Activated CD8-positive, alpha-beta T cell treated with anti-CD3 and anti-CD28 coated beads, Interleukin-2, amount 10 ng/mL, durations not matched to agents 7 days and 5 days (primary cell): Measurements from ENCODE around the gene PIGN. TPM values are rescaled to one million over a fixed set of nuclear protein-coding genes. Genes with fewer than 3 reads are reported as not detected.

ENCODE experiments used
- ATAC-seq: fragments of 150-1000 bp; cut with Tn5 transposase; one replicate; pipeline ENCODE4 v1.10.0; 2021; ENCODE audit warnings: moderate library complexity
- CTCF ChIA-PET: fragments of 350-600 bp; sonication (Branson Sonifier 250); formaldehyde crosslinking; loops from one replicate; lab custom pipeline; 2021; ENCODE audit warnings: antibody characterized with exemption; lab: Charles Lee
- POLR2A ChIA-PET: fragments of 350-600 bp; sonication (Branson Sonifier 250); formaldehyde crosslinking; loops from one replicate; lab custom pipeline; 2021; ENCODE audit warnings: antibody characterized with exemption; lab: Charles Lee
- DNase-seq: peaks from one replicate; pipeline ENCODE4 v3.0.0-alpha.2; 2020
- H3K27ac Mint-ChIP-seq: one replicate; pipeline ENCODE4 v1.8.0; 2021; ENCODE audit warnings: mild to moderate bottlenecking, mixed read lengths
- H3K27me3 Mint-ChIP-seq: one replicate; pipeline ENCODE4 v1.8.0; 2021; ENCODE audit warnings: low read depth, mixed read lengths
- H3K36me3 Mint-ChIP-seq: one replicate; pipeline ENCODE4 v1.8.0; 2021; ENCODE audit warnings: low read depth, mixed read lengths
- H3K4me1 Mint-ChIP-seq: one replicate; pipeline ENCODE4 v1.8.0; 2021; ENCODE audit warnings: low read depth, mixed read lengths
- H3K4me3 Mint-ChIP-seq: one replicate; pipeline ENCODE4 v1.8.0; 2021; ENCODE audit warnings: mild to moderate bottlenecking, mixed read lengths
- H3K9me3 Mint-ChIP-seq: one replicate; pipeline ENCODE4 v1.8.0; 2022; ENCODE audit warnings: mixed read lengths; ENCODE audit not compliant: insufficient read depth
- total RNA-seq, 2 experiments: library from RNA; stranded (reverse); gene quantifications; one replicate each; pipeline ENCODE4 v1.2.3, GENCODE V29; 2021

The PIGN gene
- total RNA-seq, 2 experiments from 2014 or later = 27.3 to 27.9 TPM

DNA sequence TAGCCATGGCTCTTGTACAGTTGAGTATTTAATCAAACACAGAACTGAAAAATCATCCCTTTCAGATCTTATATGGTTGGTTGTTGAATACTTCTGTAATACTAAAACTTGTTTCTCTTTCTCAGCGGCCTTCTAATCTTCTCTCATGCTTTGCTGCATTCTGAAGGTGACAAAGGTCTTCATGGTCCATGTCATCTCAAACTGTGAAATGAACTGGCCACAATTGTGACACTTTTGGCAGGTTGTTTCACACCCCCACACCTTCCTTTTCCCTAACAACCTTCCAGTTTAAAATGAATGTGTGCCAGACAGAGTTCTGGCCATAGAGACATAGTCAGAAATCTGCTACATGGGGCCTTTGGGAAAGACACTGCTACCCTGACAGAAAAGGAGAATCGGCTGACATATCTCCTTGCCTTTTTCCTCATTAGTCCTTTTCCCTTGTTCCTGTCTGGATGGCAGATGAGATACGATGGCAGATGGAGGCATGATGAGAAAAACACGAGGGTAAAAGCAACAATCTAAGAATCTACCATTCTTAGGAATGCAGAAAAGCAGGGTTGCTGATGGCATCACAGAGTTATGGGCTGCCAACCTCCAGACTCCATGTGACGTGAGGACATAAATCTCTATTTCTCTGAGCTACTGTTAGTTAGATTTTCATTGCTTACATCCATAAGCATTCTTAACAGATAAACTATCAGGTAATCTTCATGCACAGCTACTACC, 106.5 kb downstream of the PIGN start:
- ChIA-PET POLR2A (interaction anchor here (0.6 kb wide), 1 partner anchor 482 kb away, joined by 3 read pairs; no protein-coding TSS in a partner anchor), CTCF (no interaction called here)
- DNase-seq (no peak), ATAC-seq (no peak)
- no peaks in the 10 kb centered on the region for H3K27me3 Mint-ChIP-seq
- peaks cover under 1% of the 10 kb centered on the region for H3K36me3 Mint-ChIP-seq
- no peaks in the 10 kb centered on the region for H3K4me1 Mint-ChIP-seq
- H3K27ac Mint-ChIP-seq = no peak overlapping the region
- no peaks in the 10 kb centered on the region for H3K9me3 Mint-ChIP-seq
- H3K4me3 Mint-ChIP-seq = no peak overlapping the region

DNA sequence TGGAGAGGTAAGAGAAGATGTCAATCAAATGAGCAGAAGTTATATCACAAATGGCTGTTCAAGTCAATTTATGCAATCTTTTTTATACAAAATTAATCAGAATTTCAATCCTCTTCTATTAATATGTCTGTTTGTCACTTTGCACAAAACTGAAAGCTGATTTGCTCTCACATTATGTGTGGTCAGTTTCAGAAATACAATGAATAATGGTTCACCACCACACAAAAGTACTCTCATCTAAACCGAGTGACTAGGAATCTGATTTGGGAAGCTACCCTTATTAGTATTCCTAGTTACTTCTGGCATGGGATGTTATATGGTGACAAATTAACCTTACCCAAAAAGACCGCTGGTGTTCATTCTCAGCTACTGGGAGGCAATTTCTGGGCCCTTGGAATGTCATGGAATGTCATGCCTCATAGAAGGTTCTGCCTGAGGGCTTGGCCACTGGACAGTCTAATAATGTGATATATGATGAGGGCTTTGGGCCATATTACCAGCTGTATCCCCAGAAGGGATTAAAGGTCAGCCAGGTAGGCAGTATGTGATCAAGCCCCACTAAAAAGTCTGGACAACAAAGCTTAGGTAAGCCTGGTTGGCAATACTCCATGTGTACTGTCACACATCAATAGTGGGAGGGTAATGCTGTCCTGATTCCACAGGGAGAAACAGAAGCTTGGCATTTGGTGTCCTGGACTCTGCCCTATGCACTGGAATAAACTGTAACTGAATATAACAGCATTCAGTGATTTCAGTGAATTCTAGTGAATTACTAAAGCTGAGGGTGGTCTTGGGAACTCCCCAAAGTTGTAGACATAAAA, 113.2 kb downstream of the PIGN start:
- H3K4me1 Mint-ChIP-seq = no peaks in the 10 kb centered on the region
- no peak overlapping the region for H3K27ac Mint-ChIP-seq
- ATAC-seq (no peak), DNase-seq (no peak)
- no peak overlapping the region for H3K4me3 Mint-ChIP-seq
- no peaks in the 10 kb centered on the region for H3K9me3 Mint-ChIP-seq
- POLR2A ChIA-PET = interaction anchor here (0.6 kb wide), 1 partner anchor 33 kb away, joined by 3 read pairs; no protein-coding TSS in a partner anchor
- peaks cover 7% of the 10 kb centered on the region for H3K36me3 Mint-ChIP-seq
- CTCF ChIA-PET = interaction anchor here (1.4 kb wide), 1 partner anchor 10 kb away, joined by 3 read pairs; no protein-coding TSS in a partner anchor
- no peaks in the 10 kb centered on the region for H3K27me3 Mint-ChIP-seq

DNA sequence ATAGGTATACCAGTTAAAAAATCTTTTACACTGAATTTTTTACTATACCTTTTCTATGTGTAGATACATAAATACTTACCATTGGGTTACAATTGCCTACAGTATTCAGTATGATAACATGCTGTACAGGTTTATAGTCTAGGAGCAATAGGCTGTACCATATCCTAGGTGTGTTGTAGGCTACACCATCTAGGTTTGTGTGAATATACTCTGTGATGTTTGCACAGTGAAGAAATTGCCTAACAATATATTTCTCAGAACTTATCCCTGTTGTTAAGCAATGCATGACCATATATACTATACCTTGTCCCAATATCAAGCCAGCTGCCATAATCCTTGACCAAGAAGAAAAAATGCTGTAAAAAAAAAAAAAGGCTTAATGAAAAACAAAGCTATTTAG, 114.5 kb downstream of the PIGN start:
- no peaks in the 10 kb centered on the region for H3K9me3 Mint-ChIP-seq
- no peaks in the 10 kb centered on the region for H3K27me3 Mint-ChIP-seq
- peaks cover 7% of the 10 kb centered on the region for H3K36me3 Mint-ChIP-seq
- ChIA-PET CTCF (no interaction called here), POLR2A (no interaction called here)
- no peak for DNase-seq
- H3K27ac Mint-ChIP-seq = no peak overlapping the region
- H3K4me1 Mint-ChIP-seq = no peaks in the 10 kb centered on the region
- no peak overlapping the region for H3K4me3 Mint-ChIP-seq
- no peak for ATAC-seq

DNA sequence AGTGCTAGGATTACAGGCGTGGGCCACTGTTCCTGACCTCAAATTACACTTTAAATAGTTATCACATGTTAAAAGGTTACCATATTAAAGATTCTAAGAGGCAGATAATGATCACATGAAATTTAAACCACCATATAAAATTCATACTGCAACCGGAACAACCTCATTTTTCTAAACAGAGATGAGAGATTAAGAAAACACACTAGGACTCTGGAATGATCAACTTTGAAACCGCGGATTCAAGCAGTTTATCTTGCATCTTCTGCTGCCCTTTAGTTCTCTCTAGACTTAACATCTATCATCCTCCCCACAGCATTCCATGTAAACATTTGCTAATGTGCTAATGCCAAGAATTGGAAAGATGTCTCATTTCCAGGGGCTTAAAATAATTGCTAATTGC, 115.8 kb downstream of the PIGN start:
- H3K27ac Mint-ChIP-seq = no peak overlapping the region
- POLR2A ChIA-PET = no interaction called here

DNA sequence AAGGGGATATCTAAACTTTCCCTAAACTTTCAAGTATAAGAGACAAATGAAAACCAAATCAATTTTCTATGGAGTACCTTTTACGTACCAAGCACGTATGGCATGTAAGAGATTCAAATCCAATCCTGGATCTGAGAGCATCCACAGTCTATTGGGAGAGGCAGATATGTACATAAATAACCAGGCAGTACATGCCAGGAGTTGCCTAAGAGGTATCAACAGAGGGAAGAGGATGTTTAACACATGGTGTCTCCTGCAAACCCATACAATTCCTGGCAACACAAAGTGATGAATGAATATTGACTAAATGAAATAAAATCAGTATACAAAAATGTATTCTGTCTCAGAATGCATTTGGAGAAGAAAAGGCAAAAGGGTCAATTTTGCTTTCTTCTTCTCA, 116.6 kb downstream of the PIGN start:
- H3K36me3 Mint-ChIP-seq = peaks cover 10% of the 10 kb centered on the region
- ChIA-PET CTCF (no interaction called here), POLR2A (no interaction called here)
- H3K9me3 Mint-ChIP-seq = no peaks in the 10 kb centered on the region
- no peaks in the 10 kb centered on the region for H3K4me1 Mint-ChIP-seq
- no peak for ATAC-seq
- no peak for DNase-seq
- no peak overlapping the region for H3K27ac Mint-ChIP-seq
- no peaks in the 10 kb centered on the region for H3K27me3 Mint-ChIP-seq
- no peak overlapping the region for H3K4me3 Mint-ChIP-seq

More for the DNA sequence above, 115.8 kb downstream of the PIGN start:
- no peaks in the 10 kb centered on the region for H3K9me3 Mint-ChIP-seq
- no peak overlapping the region for H3K4me3 Mint-ChIP-seq
- no peaks in the 10 kb centered on the region for H3K27me3 Mint-ChIP-seq
- peaks cover 10% of the 10 kb centered on the region for H3K36me3 Mint-ChIP-seq
- CTCF ChIA-PET = no interaction called here
- H3K4me1 Mint-ChIP-seq = no peaks in the 10 kb centered on the region
- ATAC-seq = no peak
- no peak for DNase-seq

DNA sequence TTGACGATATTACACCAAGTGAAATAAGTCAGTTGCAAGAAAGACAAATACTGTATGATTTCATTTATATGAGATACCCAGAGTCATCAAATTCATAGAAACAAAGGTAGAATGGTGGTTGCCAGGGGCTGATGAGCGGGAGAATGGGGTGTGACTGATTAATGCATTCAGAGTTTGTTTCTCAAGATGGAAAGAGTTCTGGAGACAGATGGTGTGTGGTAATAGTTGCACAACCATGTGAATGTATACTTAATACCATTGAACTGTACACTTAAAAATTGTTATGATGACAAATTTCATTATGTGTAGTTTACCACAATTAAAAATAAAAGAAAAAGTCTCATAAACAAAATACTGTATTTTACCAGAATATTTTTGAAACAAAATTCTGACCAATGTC, 117.3 kb downstream of the PIGN start:
- DNase-seq = no peak
- no peaks in the 10 kb centered on the region for H3K4me1 Mint-ChIP-seq
- no peak overlapping the region for H3K27ac Mint-ChIP-seq
- peaks cover 12% of the 10 kb centered on the region for H3K36me3 Mint-ChIP-seq
- H3K9me3 Mint-ChIP-seq = no peaks in the 10 kb centered on the region
- no peak overlapping the region for H3K4me3 Mint-ChIP-seq
- no peaks in the 10 kb centered on the region for H3K27me3 Mint-ChIP-seq
- CTCF ChIA-PET = no interaction called here
- POLR2A ChIA-PET = no interaction called here
- no peak for ATAC-seq

DNA sequence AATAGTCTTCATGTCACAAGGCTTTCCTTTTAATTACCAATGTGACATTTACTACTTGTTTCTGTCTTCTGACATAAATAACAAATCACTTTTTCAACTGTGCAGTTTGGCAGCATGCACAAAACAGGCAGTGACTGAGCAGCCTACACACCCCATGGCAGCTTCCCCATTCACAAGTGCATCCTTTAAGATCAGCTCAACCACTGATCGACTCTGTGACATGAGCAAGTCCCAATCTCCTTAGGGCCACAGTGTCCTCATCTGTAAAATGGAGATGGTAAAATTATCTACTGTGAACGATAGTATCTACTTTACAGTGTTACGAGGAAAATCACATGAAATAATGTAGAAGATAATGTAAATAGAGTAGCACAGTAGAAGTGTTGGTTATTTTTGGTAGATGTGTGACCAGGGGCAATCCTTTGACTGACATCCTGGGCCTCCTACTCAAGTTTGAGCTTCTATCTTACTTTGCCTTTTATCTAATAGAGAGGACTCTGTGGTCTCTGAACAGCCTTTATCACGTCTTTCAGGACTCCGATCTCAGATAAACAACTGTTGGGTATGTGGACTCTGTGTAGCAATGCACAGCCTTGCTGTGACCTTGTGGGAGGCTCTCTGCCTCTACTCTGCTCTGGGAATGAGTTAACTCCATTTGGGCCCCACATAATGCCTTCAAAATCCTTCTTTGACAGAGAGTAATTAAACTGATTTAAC, 120.6 kb downstream of the PIGN start:
- Mint-ChIP-seq H3K36me3 (peaks cover 7% of the 10 kb centered on the region), H3K27ac (no peak overlapping the region), H3K4me3 (no peak overlapping the region), H3K4me1 (no peaks in the 10 kb centered on the region), H3K27me3 (no peaks in the 10 kb centered on the region), H3K9me3 (no peaks in the 10 kb centered on the region)
- no peak for ATAC-seq
- ChIA-PET CTCF (no interaction called here), POLR2A (interaction anchor here (1.1 kb wide), 1 partner anchor 46 kb away, joined by 3 read pairs; no protein-coding TSS in a partner anchor)
- DNase-seq = no peak

DNA sequence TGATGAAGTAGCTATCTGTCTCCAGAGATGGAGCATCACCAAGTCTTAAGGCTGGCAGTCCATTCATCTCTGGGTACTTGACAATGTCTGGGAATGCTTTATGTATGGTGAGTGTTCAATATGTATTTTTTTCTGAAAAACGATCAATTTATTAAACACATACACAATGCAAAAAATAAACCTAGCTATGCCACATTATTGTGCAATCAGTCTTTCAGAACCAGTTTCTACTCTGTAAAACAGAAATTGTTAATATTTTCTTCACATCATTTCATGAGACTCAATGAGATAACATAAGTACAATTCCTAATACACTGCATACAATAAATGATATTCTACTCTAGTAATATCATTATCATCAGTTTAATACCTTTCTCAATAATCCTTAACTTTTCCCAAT, 122.5 kb downstream of the PIGN start:
- ChIA-PET CTCF (no interaction called here), POLR2A (no interaction called here)
- no peaks in the 10 kb centered on the region for H3K27me3 Mint-ChIP-seq
- no peaks in the 10 kb centered on the region for H3K4me1 Mint-ChIP-seq
- peaks cover 5% of the 10 kb centered on the region for H3K36me3 Mint-ChIP-seq
- no peak overlapping the region for H3K27ac Mint-ChIP-seq
- H3K4me3 Mint-ChIP-seq = no peak overlapping the region
- H3K9me3 Mint-ChIP-seq = no peaks in the 10 kb centered on the region
- ATAC-seq (no peak), DNase-seq (no peak)

DNA sequence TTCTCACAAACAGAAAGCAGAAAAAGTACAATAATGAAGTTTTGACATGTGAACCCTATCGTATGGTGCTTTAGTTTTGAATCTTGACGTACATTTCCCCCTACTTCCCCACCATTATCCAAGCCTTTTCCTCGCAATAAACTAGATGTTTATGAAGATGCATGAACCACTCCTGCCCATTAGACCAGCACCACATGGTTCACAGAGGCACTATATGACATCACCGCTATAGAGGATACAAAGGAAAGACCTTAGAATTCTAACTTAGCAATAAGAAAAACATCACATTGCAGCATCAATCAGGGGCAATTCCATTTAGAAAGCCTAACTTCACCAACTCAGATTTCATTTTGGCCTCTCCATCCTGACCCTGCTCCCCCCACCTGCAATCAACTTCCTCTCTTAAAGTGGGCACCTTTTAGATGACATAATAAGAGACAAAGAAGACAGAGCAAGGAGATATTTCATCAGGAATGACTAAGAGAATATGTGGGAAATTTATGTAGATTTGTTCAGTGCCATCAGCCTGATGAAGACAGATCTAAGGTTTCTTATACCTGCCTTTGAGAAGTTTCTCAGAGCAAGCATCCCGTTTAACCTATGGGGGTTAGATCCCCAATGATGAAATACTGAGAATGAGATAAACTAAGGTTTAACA, 124.9 kb downstream of the PIGN start:
- Mint-ChIP-seq H3K27ac (no peak overlapping the region), H3K9me3 (no peaks in the 10 kb centered on the region), H3K4me3 (no peak overlapping the region), H3K27me3 (no peaks in the 10 kb centered on the region), H3K36me3 (peaks cover 4% of the 10 kb centered on the region), H3K4me1 (no peaks in the 10 kb centered on the region)
- ChIA-PET POLR2A (no interaction called here), CTCF (no interaction called here)
- DNase-seq = no peak
- no peak for ATAC-seq

DNA sequence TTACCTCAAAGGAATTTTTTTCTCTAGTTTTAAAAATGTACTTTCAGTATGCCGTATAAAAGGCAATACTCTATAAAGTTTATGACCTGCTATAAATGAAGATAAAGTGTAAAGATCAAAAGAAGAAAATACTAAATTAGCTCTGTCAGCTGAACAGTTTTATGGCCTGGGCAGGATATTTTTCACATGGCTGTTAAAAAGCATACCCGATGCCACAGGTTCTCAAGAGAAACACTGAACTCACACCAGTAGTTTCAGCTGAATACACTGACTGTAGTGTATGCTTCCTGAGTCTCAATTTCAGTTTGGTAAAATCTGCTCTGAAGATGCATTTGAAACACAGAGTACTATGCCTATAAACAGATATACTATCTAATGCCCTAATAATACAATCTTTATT, 126.0 kb downstream of the PIGN start:
- H3K4me1 Mint-ChIP-seq = no peaks in the 10 kb centered on the region
- no peaks in the 10 kb centered on the region for H3K9me3 Mint-ChIP-seq
- POLR2A ChIA-PET = no interaction called here
- H3K27me3 Mint-ChIP-seq = no peaks in the 10 kb centered on the region
- CTCF ChIA-PET = interaction anchor here (1.0 kb wide), 1 partner anchor 268 kb away, joined by 3 read pairs; no protein-coding TSS in a partner anchor
- H3K36me3 Mint-ChIP-seq = peaks cover 2% of the 10 kb centered on the region
- no peak overlapping the region for H3K27ac Mint-ChIP-seq
- DNase-seq (no peak), ATAC-seq (no peak)
- no peak overlapping the region for H3K4me3 Mint-ChIP-seq

DNA sequence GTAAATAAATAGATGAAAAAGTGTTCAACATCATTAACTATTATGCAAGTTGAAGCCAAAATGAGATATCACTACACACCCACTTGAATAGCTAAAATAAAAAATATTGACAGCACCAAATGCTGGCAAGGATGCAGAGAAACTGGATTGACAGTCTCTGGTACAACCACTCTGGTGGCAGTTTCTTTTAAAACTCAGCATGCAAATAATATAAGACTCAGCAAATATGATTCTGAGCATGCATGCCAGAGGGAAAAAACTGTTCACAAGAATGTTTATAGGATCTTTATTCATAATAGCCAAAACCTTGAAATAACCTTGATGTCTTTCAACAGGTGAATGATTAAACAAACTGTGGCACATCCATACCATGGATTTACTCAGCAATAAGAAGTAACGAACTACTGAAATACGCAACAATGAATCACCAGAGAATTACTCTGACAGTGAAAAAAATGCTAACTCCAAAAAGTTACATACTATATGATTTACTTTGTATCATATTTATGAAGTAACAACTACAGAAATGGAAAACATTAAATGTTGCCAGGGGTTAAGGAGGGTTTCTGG, 131.8 kb downstream of the PIGN start:
- H3K9me3 Mint-ChIP-seq = no peaks in the 10 kb centered on the region
- no peaks in the 10 kb centered on the region for H3K4me1 Mint-ChIP-seq
- no peak overlapping the region for H3K27ac Mint-ChIP-seq
- peaks cover 13% of the 10 kb centered on the region for H3K36me3 Mint-ChIP-seq
- ATAC-seq (no peak), DNase-seq (no peak)
- no peaks in the 10 kb centered on the region for H3K27me3 Mint-ChIP-seq
- CTCF ChIA-PET = interaction anchor here (1.0 kb wide), 1 partner anchor 12 kb away, joined by 4 read pairs; no protein-coding TSS in a partner anchor
- no peak overlapping the region for H3K4me3 Mint-ChIP-seq
- POLR2A ChIA-PET = interaction anchor here (0.8 kb wide), 1 partner anchor 8 kb away, joined by 3 read pairs; no protein-coding TSS in a partner anchor
